A549 treated with DMSO at 1 μM for 4 hours (cell line): Measurements from ENCODE around the gene TLR3. TPM values are rescaled to one million over a fixed set of nuclear protein-coding genes. Genes with fewer than 3 reads are reported as not detected.

ENCODE experiments used
- total RNA-seq: library from RNA; stranded (reverse); fragments of 200-300 nt; extraction: Qiagen RNA extraction; gene quantifications from 5 replicates; pipeline ENCODE4 v1.2.3, GENCODE V29; 2022; ENCODE audit warnings: low read depth

Gene TLR3
- 0.21 to 0.60 TPM (median 0.36 TPM) in 5 replicates for total RNA-seq

GRCh38 chr4:186068581-186069348 lies at the start of gene TLR3:
TSS of gene TLR3 (plus strand) at chr4:186069156. CDS start at chr4:186076620, 7,464 bp downstream.

GRCh38 chr4:186104114-186104889 lies 35.3 kb downstream of the TLR3 start, which contains the start of gene FAM149A:
TSS of gene FAM149A (plus strand) at chr4:186104704.

Other genes with a start within 250 kb of the TLR3 start
- gene FAM149A, start 35.5 kb downstream of the TLR3 start, total RNA-seq = 1.4 to 2.0 TPM (median 1.6 TPM) in 5 replicates
- gene CYP4V2, start 122.4 kb downstream of the TLR3 start, total RNA-seq = 2.6 to 3.5 TPM (median 3.1 TPM) in 5 replicates
- gene KLKB1, start 158.4 kb downstream of the TLR3 start, total RNA-seq = 0.03 TPM in 1 of 5 replicates, not detected in the others
- not detected in 5 replicates for gene F11, start 197.0 kb downstream of the TLR3 start, total RNA-seq